IMR-90 (cell line): ENCODE results near the gene SREBF2. TPM values are rescaled to one million over a fixed set of nuclear protein-coding genes. Genes with fewer than 3 reads are reported as not detected.

Experiments used
- ATAC-seq: fragments of 200-7000 bp; cut with Tn5 transposase; 2 replicates; pipeline ENCODE4 v1.9.1; 2020; ENCODE audit warnings: low read depth, mild to moderate bottlenecking, moderate library complexity
- BruUV-seq: library from RNA; stranded (reverse); fragments of 400-500 nt; replicated peaks from 2 replicates; lab custom pipeline; 2021; lab: Mats Ljungman, UMichigan
- CTCF ChIA-PET: fragments of 300-600 bp; formaldehyde crosslinking; extraction: SDS; loops from one replicate; lab custom pipeline; 2021; ENCODE audit warnings: antibody characterized with exemption; lab: Yijun Ruan, JAX
- POLR2A ChIA-PET: fragments of 300-600 bp; sonication (Branson Sonifier 250); formaldehyde crosslinking; loops from one replicate; lab custom pipeline; 2022; ENCODE audit warnings: antibody characterized with exemption; ENCODE audit not compliant: unreplicated experiment; lab: Charles Lee
- DNase-seq: peaks from one replicate; pipeline ENCODE4 v3.0.0; 2013
- H2AFZ ChIP-seq: replicated peaks from 2 replicates; pipeline ENCODE3; 2013; ENCODE audit warnings: low read length, mild to moderate bottlenecking; ENCODE audit not compliant: poor library complexity
- H2AK5ac ChIP-seq: 2 replicates; pipeline ENCODE4 v1.6.1; 2013; ENCODE audit warnings: low read depth, low read length, inconsistent platforms
- H2AK9ac ChIP-seq: replicated peaks from 2 replicates; pipeline ENCODE3; 2013; ENCODE audit warnings: mild to moderate bottlenecking, low read depth, low read length, moderate library complexity; ENCODE audit not compliant: poor library complexity
- H2BK120ac ChIP-seq: 2 replicates; pipeline ENCODE4 v1.6.1; 2013; ENCODE audit warnings: low read depth, low read length, inconsistent platforms
- H2BK15ac ChIP-seq: 3 replicates; pipeline ENCODE4 v1.6.1; 2013; ENCODE audit warnings: low read depth, low read length, inconsistent platforms
- H2BK20ac ChIP-seq: 2 replicates; pipeline ENCODE4 v1.6.1; 2013; ENCODE audit warnings: low read depth, mild to moderate bottlenecking, inconsistent platforms, low read length, moderate library complexity
- H2BK5ac ChIP-seq: 2 replicates; pipeline ENCODE4 v1.6.1; 2013; ENCODE audit warnings: mild to moderate bottlenecking, low read depth, low read length, inconsistent platforms; ENCODE audit not compliant: poor library complexity, severe bottlenecking
- H3K14ac ChIP-seq: replicated peaks from 2 replicates; pipeline ENCODE4 v1.6.1; 2013; ENCODE audit warnings: low read depth, low read length, inconsistent platforms
- H3K18ac ChIP-seq: 2 replicates; pipeline ENCODE4 v1.6.1; 2013; ENCODE audit warnings: low read depth, low read length, control low read depth
- H3K23ac ChIP-seq: 2 replicates; pipeline ENCODE4 v1.6.1; 2013; ENCODE audit warnings: low read depth, low read length, inconsistent platforms
- H3K27ac ChIP-seq: 2 replicates; pipeline ENCODE4 v1.5.1; 2013; ENCODE audit warnings: mild to moderate bottlenecking, control low read depth, low read length; ENCODE audit not compliant: insufficient read depth
- H3K27me3 ChIP-seq: 2 replicates; pipeline ENCODE4 v1.6.1; 2013; ENCODE audit warnings: low read length; ENCODE audit not compliant: control insufficient read depth, insufficient read depth
- H3K36me3 ChIP-seq: 2 replicates; pipeline ENCODE4 v1.6.1; 2013; ENCODE audit warnings: low read length, mixed read lengths; ENCODE audit not compliant: control insufficient read depth, insufficient read depth
- H3K4ac ChIP-seq: 2 replicates; pipeline ENCODE4 v1.6.1; 2013; ENCODE audit warnings: low read depth, low read length, inconsistent platforms
- H3K4me1 ChIP-seq: 2 replicates; pipeline ENCODE4 v1.6.1; 2013; ENCODE audit warnings: low read length, mixed read lengths; ENCODE audit not compliant: control insufficient read depth, insufficient read depth
- H3K4me2 ChIP-seq: 2 replicates; pipeline ENCODE4 v1.6.1; 2013; ENCODE audit warnings: low read depth, mild to moderate bottlenecking, control low read depth, low read length, moderate library complexity
- H3K4me3 ChIP-seq: 2 replicates; pipeline ENCODE4 v1.5.1; 2013; ENCODE audit warnings: low read depth, mild to moderate bottlenecking, control low read depth, low read length, moderate library complexity; ENCODE audit not compliant: insufficient read depth
- H3K56ac ChIP-seq: 2 replicates; pipeline ENCODE4 v1.6.1; 2013; ENCODE audit warnings: low read length, inconsistent platforms; ENCODE audit not compliant: insufficient read depth; ENCODE audit errors: extremely low read depth
- H3K79me1 ChIP-seq, 2 experiments: 2 replicates each; pipeline ENCODE4 v1.6.1; 2013; ENCODE audit warnings: low read length in 2 of 2, inconsistent platforms in 1 of 2, low read depth in 1 of 2
- H3K9ac ChIP-seq: 2 replicates; pipeline ENCODE4 v1.6.1; 2013; ENCODE audit warnings: low read depth, low read length, control low read depth
- H3K9me1 ChIP-seq: 2 replicates; pipeline ENCODE4 v1.6.1; 2013; ENCODE audit warnings: low read length, inconsistent platforms; ENCODE audit not compliant: insufficient read depth
- H3K9me3 ChIP-seq: 2 replicates; pipeline ENCODE4 v1.6.1; 2013; ENCODE audit warnings: low read length; ENCODE audit not compliant: control insufficient read depth, insufficient read depth
- H4K20me1 ChIP-seq: 2 replicates; pipeline ENCODE4 v1.6.1; 2013; ENCODE audit warnings: low read length, inconsistent platforms; ENCODE audit not compliant: insufficient read depth
- H4K5ac ChIP-seq: 2 replicates; pipeline ENCODE4 v1.6.1; 2013; ENCODE audit warnings: mild to moderate bottlenecking, low read depth, low read length, control low read depth
- H4K8ac ChIP-seq, 2 experiments: 2 replicates each; pipeline ENCODE4 v1.6.1; 2013; ENCODE audit warnings: low read depth in 2 of 2, low read length in 2 of 2, control low read depth in 1 of 2, inconsistent platforms in 1 of 2
- H4K91ac ChIP-seq: 2 replicates; pipeline ENCODE4 v1.6.1; 2013; ENCODE audit warnings: low read depth, low read length, inconsistent platforms; ENCODE audit not compliant: insufficient read depth
- BHLHE40 ChIP-seq: fragments of 150-350 bp; IDR thresholded peaks from 2 replicates; pipeline ENCODE4 v1.6.1; 2016; ENCODE audit warnings: mild to moderate bottlenecking, low read depth, low read length
- CEBPB ChIP-seq: IDR thresholded peaks from 2 replicates; pipeline ENCODE4 v1.6.1; 2012; ENCODE audit warnings: low read depth, low read length, improper control_type of control experiment
- CHD1 ChIP-seq: IDR thresholded peaks from 2 replicates; pipeline ENCODE4 v1.6.1; 2012; ENCODE audit warnings: low read depth, low read length, improper control_type of control experiment
- CTCF ChIP-seq: conservative IDR thresholded peaks from 2 replicates; pipeline ENCODE4 v1.5.1; 2012; ENCODE audit warnings: mild to moderate bottlenecking, low read depth, low read length, improper control_type of control experiment
- FOS ChIP-seq: fragments of 150-350 bp; IDR thresholded peaks from 2 replicates; pipeline ENCODE4 v1.6.1; 2016; ENCODE audit warnings: low read depth, low read length
- MAFK ChIP-seq: IDR thresholded peaks from 2 replicates; pipeline ENCODE4 v1.6.1; 2012; ENCODE audit warnings: low read depth, low read length, improper control_type of control experiment
- MXI1 ChIP-seq: IDR thresholded peaks from 2 replicates; pipeline ENCODE4 v1.6.1; 2012; ENCODE audit warnings: low read depth, mild to moderate bottlenecking, low read length, moderate library complexity, borderline replicate concordance
- NFE2L2 ChIP-seq: fragments of 150-350 bp; IDR thresholded peaks from 2 replicates; pipeline ENCODE4 v1.6.1; 2016; ENCODE audit warnings: low read depth, mild to moderate bottlenecking, low read length
- POLR2A ChIP-seq: IDR thresholded peaks from 2 replicates; pipeline ENCODE4 v1.6.1; 2012; ENCODE audit warnings: mild to moderate bottlenecking, low read depth, low read length
- RCOR1 ChIP-seq: IDR thresholded peaks from 2 replicates; pipeline ENCODE4 v1.6.1; 2012; ENCODE audit warnings: mild to moderate bottlenecking, low read length, improper control_type of control experiment; ENCODE audit not compliant: insufficient replicate concordance
- SMC3 ChIP-seq: fragments of 150-350 bp; IDR thresholded peaks from 2 replicates; pipeline ENCODE4 v1.6.1; 2016; ENCODE audit warnings: low read depth, mild to moderate bottlenecking, antibody characterized with exemption, low read length, moderate library complexity
- WGBS, 2 experiments: methylation state at CpG; one replicate each; pipeline versions ENCODE4 v1.1.5 to v1.1.7; 2013; ENCODE audit warnings: missing lambda C conversion rate in 2 of 2; ENCODE audit not compliant: insufficient read length in 1 of 2; ENCODE audit errors: extremely low coverage in 2 of 2; 5-methylcytosine and 5-hydroxymethylcytosine counted together
- dilution Hi-C: fragments of 300-500 bp; cut with HindIII; formaldehyde crosslinking; loops from one replicate; pipeline ENCODE4 v1.14.3; 2018; ENCODE audit warnings: low sequenced_read_pairs; ENCODE audit not compliant: unreplicated experiment
- in situ Hi-C: fragments of 300-500 bp; cut with MboI; formaldehyde crosslinking; loops from 3 replicates; pipeline ENCODE4 v1.14.3; 2019; ENCODE audit warnings: low sequenced_read_pairs, inconsistent platforms, mixed read lengths
- intact Hi-C: fragments of 100-400 bp; cut with micrococcal nuclease; formaldehyde crosslinking; loops from 2 replicates; pipeline ENCODE4 v1.10.0; 2022
- polyA plus RNA-seq, 3 experiments: library from polyadenylated mRNA; depleted of rRNA; stranded (reverse); fragments of >200 nt; gene quantifications; 2 replicates each; pipeline ENCODE4 v1.2.3, GENCODE V29; 2012; ENCODE audit warnings: low replicate concordance in 1 of 3
- total RNA-seq: library from RNA; depleted of rRNA; stranded (reverse); fragments of >200 nt; gene quantifications from 2 replicates; pipeline ENCODE4 v1.2.3, GENCODE V29; 2012
- TF ChIP-seq, protein P1 (sequence below): fragments of 150-350 bp; IDR thresholded peaks from 2 replicates; pipeline ENCODE4 v1.6.1; 2017; ENCODE audit warnings: mild to moderate bottlenecking, antibody characterized with exemption, low read length, low read depth

SREBF2 gene
- total and polyA plus RNA-seq, 2 of the 4 experiments (the other 2 are of a cell fraction): 8.1 to 47.4 TPM

DNA sequence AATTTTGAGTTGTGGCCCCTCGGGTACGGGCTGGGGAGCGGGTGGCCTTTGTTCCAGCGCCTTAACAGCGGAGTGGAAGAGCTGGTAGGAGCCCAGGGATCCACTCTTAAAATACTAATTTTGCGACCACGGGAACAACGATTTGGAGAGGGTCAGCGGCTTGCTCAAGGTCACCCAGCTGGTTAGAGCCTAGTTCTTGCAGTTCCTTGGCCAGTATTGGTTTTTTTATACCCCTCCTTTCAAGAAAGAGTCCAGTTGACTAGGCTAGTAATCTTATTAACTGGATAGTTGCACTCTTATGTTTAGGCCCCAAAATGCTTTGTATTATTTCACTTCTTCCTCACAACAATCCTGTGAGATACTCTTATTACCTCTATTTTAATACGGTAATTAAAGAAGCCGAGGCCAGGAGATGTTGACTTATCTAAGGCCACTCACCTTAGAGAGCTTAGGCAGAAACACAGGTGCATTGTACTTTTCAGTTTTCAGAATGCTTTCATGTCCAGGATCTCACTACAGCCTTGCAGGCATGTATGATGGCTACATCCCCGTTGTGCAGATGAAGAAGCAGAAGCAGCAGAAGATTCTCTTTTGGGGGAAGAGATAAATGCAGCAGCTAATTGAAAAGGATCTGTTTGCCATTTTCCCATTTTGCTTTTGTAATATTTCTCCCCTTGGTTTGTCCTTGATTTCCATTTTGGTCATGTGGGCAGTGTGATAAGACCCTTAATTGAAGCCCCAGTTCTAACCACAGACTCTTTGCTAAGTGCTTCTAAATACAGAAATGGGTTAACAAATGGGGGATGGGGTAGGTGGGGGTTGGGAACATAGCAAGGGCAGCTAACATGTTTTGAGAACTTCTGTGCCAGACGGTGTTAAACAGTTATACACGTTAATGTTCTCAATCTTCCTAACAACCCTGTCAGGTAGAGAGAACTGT is 1.4 kb downstream of the SREBF2 start:
- Histone ChIP-seq H2AK9ac (peak overlapping the region; percentile 21), H3K9me3 (no peaks in the 10 kb centered on the region), H3K9me1 (peaks cover 6% of the 10 kb centered on the region; the same call in 1 of the 2 replicates), H4K20me1 (peaks cover 27% of the 10 kb centered on the region), H3K4me3 (peak overlapping the region; percentile 83), H3K9ac (peak overlapping the region; percentile 28), H2BK120ac (no peak overlapping the region), H3K18ac (no peak overlapping the region), H4K8ac (no peak overlapping the region; a peak in 1 of 4 replicates), H3K36me3 (peaks cover 4% of the 10 kb centered on the region), H3K27ac (no peak overlapping the region), H2AK5ac (peak overlapping the region; percentile 15; the same call in 1 of the 2 replicates), H3K27me3 (no peaks in the 10 kb centered on the region), H3K4me1 (no peaks in the 10 kb centered on the region), H4K5ac (no peak overlapping the region), H4K91ac (no peak overlapping the region), H3K56ac (no peak overlapping the region), H3K14ac (peak overlapping the region; percentile 52; the same call in 1 of the 2 replicates), H2BK20ac (no peak overlapping the region), H3K4me2 (peak overlapping the region; percentile 84), H2BK5ac (no peak overlapping the region), H2BK15ac (no peak overlapping the region), H2AFZ (peak overlapping the region; percentile 97), H3K4ac (peak overlapping the region; percentile 15; the same call in 1 of the 2 replicates), H3K79me1 (peaks cover 14 to 52% of the 10 kb centered on the region in 2 experiments; a peak in 3 of 4 replicates), H3K23ac (peak overlapping the region; percentile 77)
- ChIA-PET POLR2A (no interaction called here), CTCF (no interaction called here)
- dilution Hi-C loops: no loop called here
- DNase-seq: no peak
- TF ChIP-seq POLR2A: no peak
- TF ChIP-seq, protein P1, sequence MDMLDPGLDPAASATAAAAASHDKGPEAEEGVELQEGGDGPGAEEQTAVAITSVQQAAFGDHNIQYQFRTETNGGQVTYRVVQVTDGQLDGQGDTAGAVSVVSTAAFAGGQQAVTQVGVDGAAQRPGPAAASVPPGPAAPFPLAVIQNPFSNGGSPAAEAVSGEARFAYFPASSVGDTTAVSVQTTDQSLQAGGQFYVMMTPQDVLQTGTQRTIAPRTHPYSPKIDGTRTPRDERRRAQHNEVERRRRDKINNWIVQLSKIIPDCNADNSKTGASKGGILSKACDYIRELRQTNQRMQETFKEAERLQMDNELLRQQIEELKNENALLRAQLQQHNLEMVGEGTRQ: no peak
- TF ChIP-seq MAFK: no peak
- TF ChIP-seq NFE2L2: no peak
- no peak for TF ChIP-seq MXI1
- TF ChIP-seq SMC3: no peak
- TF ChIP-seq RCOR1: no peak
- TF ChIP-seq CHD1: no peak
- no peak for TF ChIP-seq FOS
- no peak for TF ChIP-seq CEBPB
- no peak for TF ChIP-seq BHLHE40
- TF ChIP-seq CTCF: no peak
- intact Hi-C loops: no loop called here
- in situ Hi-C loops: no loop called here
- 10% methylated on average over 4 of the region's 14 CpGs; no CpG with 5 or more reads in 1 of the 2 experiments for WGBS, 2 experiments
- ATAC-seq: no peak
- BruUV-seq: no TSS peak
